Right atrium auricular region (tissue), 2 donors: ENCODE data around the gene NEURL3. TPM values are rescaled to one million over a fixed set of nuclear protein-coding genes. Genes with fewer than 3 reads are reported as not detected.

Source experiments
- DNase-seq: peaks from one replicate; pipeline ENCODE4 v3.0.0-alpha.2; 2019; ENCODE audit warnings: low spot score
- H3K27ac ChIP-seq, 2 donors: fragments of 200-600 bp; sonication (generic); 1 replicate in 1 of 2; 2 replicates in 1 of 2; pipeline ENCODE4 v1.5.1; 2016 to 2019
- H3K27me3 ChIP-seq, 2 donors: fragments of 200-600 bp; sonication (generic); one replicate each; pipeline versions ENCODE4 v1.5.1 to v1.6.0; 2017 to 2019
- H3K36me3 ChIP-seq: fragments of 200-600 bp; sonication (generic); one replicate; pipeline ENCODE4 v1.5.1; 2016
- H3K4me1 ChIP-seq, 2 donors: fragments of 200-600 bp; sonication (generic); one replicate each; pipeline versions ENCODE4 v1.5.1 to v1.6.0; 2017 to 2019
- H3K4me3 ChIP-seq, 2 donors: fragments of 200-600 bp; sonication (generic); 1 replicate in 1 of 2; 2 replicates in 1 of 2; pipeline ENCODE4 v1.5.1; 2017 to 2019; ENCODE audit warnings: mild to moderate bottlenecking in 1 of 2, moderate library complexity in 1 of 2
- H3K9me3 ChIP-seq, 2 donors: fragments of 200-600 bp; sonication (generic); one replicate each; pipeline ENCODE4 v1.5.1; 2019
- CTCF ChIP-seq, 2 donors: fragments of 200-600 bp; sonication (generic); IDR thresholded peaks; one replicate each; pipeline ENCODE4 v1.5.1; 2019; ENCODE audit warnings: antibody characterized with exemption in 2 of 2
- total RNA-seq, 2 donors: library from RNA; depleted of rRNA; stranded (reverse); fragments of >200 nt; gene quantifications; one replicate each; pipeline ENCODE4 v1.1.0, GENCODE V29; 2016

Gene NEURL3
- total RNA-seq, 2 donors from 2014 or later = not detected

DNA sequence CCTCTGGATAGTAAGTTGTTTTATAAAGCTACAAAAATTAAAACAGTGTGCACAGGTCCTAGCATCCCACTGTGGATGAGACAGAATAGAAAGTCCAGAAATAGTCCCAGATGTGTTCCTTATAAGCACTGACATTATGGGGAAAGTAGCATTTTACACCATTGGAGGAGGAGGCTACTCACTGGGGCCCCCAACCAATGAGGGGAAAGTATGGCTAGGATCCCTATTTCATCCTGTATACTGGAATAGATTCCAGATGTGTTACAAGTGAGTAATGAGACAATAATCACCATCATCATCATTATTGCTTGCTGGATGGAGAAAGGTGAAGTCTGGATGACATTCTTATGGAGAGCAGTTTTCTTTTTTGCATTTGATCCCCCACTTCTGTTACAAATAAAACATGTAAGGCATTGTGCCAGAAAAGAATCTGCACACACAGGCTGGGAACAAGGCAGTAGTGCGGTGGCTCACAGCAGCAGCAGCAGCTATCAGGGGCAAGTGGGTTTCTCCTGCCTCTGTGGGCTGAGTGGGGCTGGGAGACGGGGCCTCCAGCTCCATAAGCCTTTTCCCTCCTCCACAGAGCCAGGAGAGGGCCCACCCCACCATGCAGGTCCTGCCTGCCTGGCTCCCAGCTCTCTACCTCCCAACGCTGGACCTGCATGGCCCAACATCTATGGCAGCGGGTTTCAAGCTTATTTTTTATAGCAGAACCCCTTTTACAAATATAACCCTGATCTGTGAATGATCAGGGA, 36.4 kb upstream of the NEURL3 start:
- TF ChIP-seq CTCF (IDR thresholded peaks at IDR 0.05) = no peak
- peaks cover 0 to 31% of the 10 kb centered on the region in 2 donors for H3K4me1 ChIP-seq
- H3K9me3 ChIP-seq = no peaks in the 10 kb centered on the region
- H3K27me3 ChIP-seq = no peaks in the 10 kb centered on the region
- no peak overlapping the region for H3K4me3 ChIP-seq
- DNase-seq = no peak
- H3K27ac ChIP-seq = no peak overlapping the region
- H3K36me3 ChIP-seq = peaks cover 10% of the 10 kb centered on the region

- Histone ChIP-seq H3K27ac (no peak overlapping the region), H3K4me3 (no peak overlapping the region), H3K9me3 (no peaks in the 10 kb centered on the region), H3K4me1 (peaks cover 0 to 44% of the 10 kb centered on the region in 2 donors), H3K36me3 (peaks cover 5% of the 10 kb centered on the region), H3K27me3 (no peaks in the 10 kb centered on the region)
- DNase-seq = no peak
- TF ChIP-seq CTCF (IDR thresholded peaks at IDR 0.05) = no peak
Observed at GRCh38 chr2:96540136-96540535, 35.0 kb upstream of the NEURL3 start.

- Histone ChIP-seq H3K9me3 (no peaks in the 10 kb centered on the region), H3K4me3 (peak overlapping the region in 1 of 2 donors; percentile 95), H3K27me3 (no peaks in the 10 kb centered on the region), H3K27ac (peak overlapping the region; percentile 95 to 98), H3K36me3 (peaks cover 5% of the 10 kb centered on the region), H3K4me1 (peaks cover 0 to 52% of the 10 kb centered on the region in 2 donors)
- DNase-seq = no peak
- no peak for TF ChIP-seq CTCF (IDR thresholded peaks at IDR 0.05)
Observed at GRCh38 chr2:96539215-96539920, 34.2 kb upstream of the NEURL3 start.

- peaks cover 5% of the 10 kb centered on the region for H3K36me3 ChIP-seq
- peak overlapping the region; percentile 78 to 95 for H3K4me3 ChIP-seq
- H3K9me3 ChIP-seq = no peaks in the 10 kb centered on the region
- H3K27ac ChIP-seq = peak overlapping the region; percentile 95 to 98
- H3K27me3 ChIP-seq = no peaks in the 10 kb centered on the region
- TF ChIP-seq CTCF (IDR thresholded peaks at IDR 0.05) = no peak
- H3K4me1 ChIP-seq = peaks cover 0 to 59% of the 10 kb centered on the region in 2 donors
- DNase-seq = peak; percentile 95
Observed at GRCh38 chr2:96538487-96539214, 33.5 kb upstream of the NEURL3 start.

GRCh38 chr2:96537734-96538486, 32.8 kb upstream of the NEURL3 start:
- Histone ChIP-seq H3K27me3 (no peaks in the 10 kb centered on the region), H3K9me3 (no peaks in the 10 kb centered on the region), H3K4me3 (peak overlapping the region; percentile 78 to 95), H3K27ac (peak overlapping the region; percentile 95 to 98), H3K4me1 (peaks cover 0 to 66% of the 10 kb centered on the region in 2 donors), H3K36me3 (peaks cover 3% of the 10 kb centered on the region)
- DNase-seq = no peak
- no peak for TF ChIP-seq CTCF (IDR thresholded peaks at IDR 0.05)
